ENCODE data around the gene ARL10. TPM values are rescaled to one million over a fixed set of nuclear protein-coding genes. Genes with fewer than 3 reads are reported as not detected.

ARL10 gene
- total and polyA plus RNA-seq, 3 experiments from 2014 or later: 2.1 to 14.0 (median 12.9) TPM

DNA sequence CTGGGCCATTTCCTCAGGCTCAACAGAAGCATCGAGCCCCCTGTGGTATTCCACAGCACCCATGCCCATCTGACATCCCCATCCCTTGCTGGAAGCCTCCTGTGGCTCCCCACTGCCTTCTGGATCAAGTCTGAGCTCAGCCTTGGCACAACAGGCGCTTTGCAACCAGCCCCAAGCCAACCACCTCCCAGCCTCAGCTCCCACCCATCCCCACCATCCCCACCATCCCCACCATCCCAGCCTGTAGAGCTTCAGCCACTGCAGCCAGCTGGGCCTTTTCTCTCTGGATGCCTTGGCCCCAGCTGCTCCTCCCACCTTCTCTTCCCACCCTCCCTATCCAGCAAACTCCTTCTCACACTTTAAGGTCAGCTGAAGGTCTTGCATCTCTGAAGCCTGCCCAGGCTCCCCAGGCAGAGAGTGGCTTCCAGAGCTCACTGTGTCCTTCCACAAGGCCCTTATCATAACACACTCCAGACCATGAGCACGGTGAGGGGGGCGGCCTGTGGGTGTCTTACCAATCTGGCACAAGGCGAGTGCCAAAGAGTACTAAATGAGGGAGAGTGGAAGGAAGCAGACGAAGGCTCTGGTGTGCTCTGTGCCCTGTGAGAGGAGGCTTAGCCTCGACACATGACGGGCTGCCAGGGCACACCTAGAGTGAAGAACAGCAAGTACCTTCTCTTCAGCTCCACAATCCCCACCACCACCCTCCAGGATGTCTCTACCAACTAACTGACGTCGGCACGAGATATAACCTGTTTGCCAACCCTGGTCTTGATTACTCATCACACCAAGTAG, 29.8 kb downstream of the ARL10 start:
- Histone ChIP-seq H3K36me3 (ENCODE audit: insufficient read depth, low read length) (no peaks in the 10 kb centered on the region), H3K4me3 (ENCODE audit: low read length) (no peak overlapping the region), H3K4me1 (ENCODE audit: insufficient read depth, low read length) (no peaks in the 10 kb centered on the region), H3K27me3 (ENCODE audit: insufficient read depth, low read length, poor library complexity, severe bottlenecking) (no peaks in the 10 kb centered on the region), H3K9me3 (ENCODE audit: low read length) (no peaks in the 10 kb centered on the region), H3K27ac (ENCODE audit: low read depth, low read length) (no peak overlapping the region)
- H3K9me3 Mint-ChIP-seq: no peaks in the 10 kb centered on the region
- H3K4me1 Mint-ChIP-seq: no peaks in the 10 kb centered on the region
- peak in 1 of 5 donors; percentile 28 for DNase-seq
- ChIA-PET CTCF (interaction anchor here (0.5 kb wide), 1 partner anchor 14 kb away, joined by 3 read pairs; no protein-coding TSS in a partner anchor), POLR2A (no interaction called here)
- H3K27ac Mint-ChIP-seq: no peak overlapping the region
- H3K27me3 Mint-ChIP-seq: no peaks in the 10 kb centered on the region
- H3K4me3 Mint-ChIP-seq: no peak overlapping the region
- H3K36me3 Mint-ChIP-seq: peaks cover 0 to 67% (median 10%) of the 10 kb centered on the region in 3 donors

DNA sequence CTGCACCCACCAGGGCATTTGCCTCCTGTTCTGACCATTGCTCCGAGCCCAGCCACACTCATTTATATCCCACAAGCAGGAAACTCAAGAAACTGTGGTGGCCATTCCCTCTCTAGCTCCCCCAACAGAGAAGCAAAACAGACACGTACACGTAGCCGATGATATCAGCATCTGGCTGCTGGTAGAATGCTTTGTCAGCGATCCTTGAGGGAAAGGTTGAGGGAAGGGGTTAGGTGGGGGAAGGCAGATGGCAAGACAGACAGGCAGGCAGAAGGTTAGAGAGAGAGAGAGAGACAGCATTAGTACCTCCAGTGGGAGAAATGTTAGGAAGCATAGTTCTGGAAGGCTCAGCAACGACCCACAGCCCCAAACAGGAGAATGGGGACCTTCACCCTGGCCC, 31.0 kb downstream of the ARL10 start:
- Mint-ChIP-seq H3K27me3 (no peaks in the 10 kb centered on the region), H3K9me3 (no peaks in the 10 kb centered on the region), H3K27ac (peak overlapping the region in 3 of 8 donors; percentile 8 to 70 (median 48)), H3K36me3 (peaks cover 0 to 67% (median 7%) of the 10 kb centered on the region in 3 donors), H3K4me1 (no peaks in the 10 kb centered on the region), H3K4me3 (no peak overlapping the region)
- DNase-seq: peak in 1 of 5 donors; percentile 14
- ChIA-PET POLR2A (no interaction called here), CTCF (no interaction called here)
- H3K9me3 ChIP-seq (ENCODE audit: low read length): no peaks in the 10 kb centered on the region
- no peaks in the 10 kb centered on the region for H3K4me1 ChIP-seq (ENCODE audit: insufficient read depth, low read length)
- H3K27ac ChIP-seq (ENCODE audit: low read depth, low read length): peak overlapping the region; percentile 24
- H3K4me3 ChIP-seq (ENCODE audit: low read length): no peak overlapping the region
- no peaks in the 10 kb centered on the region for H3K36me3 ChIP-seq (ENCODE audit: insufficient read depth, low read length)
- H3K27me3 ChIP-seq (ENCODE audit: insufficient read depth, low read length, poor library complexity, severe bottlenecking): no peaks in the 10 kb centered on the region

DNA sequence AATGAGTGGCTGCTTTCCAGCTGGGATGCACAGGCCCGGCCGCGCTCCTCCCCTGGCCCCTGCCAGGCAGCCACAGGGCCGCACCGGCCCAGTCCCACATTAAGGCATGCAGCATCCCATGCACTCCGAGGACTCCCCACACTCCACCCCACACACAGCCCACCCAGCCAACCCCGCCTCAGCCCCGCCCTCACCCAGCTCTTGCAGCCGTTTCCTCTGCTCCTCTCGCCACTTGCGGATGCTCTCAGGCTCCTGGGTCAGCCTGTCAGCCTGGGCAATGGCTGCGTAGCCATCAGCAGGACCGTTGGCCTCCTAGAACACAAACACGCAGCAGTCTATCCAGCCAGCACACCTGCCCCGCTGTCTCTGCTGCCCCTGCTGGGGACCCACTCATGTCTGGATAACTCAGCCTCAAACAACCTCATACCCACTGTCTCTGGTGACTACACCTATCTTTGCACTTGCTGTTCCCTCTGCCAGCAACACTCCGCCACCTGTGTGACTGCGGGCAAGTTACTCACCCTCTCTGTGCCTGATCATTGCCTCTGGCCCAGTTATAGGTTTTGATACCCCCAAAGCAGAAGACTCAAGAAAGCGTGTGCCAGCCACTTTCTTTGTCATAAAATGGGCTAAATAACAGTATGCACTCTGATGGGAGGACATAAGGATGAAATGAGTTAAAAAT, 32.6 kb downstream of the ARL10 start:
- Mint-ChIP-seq H3K27me3 (no peaks in the 10 kb centered on the region), H3K4me1 (peaks cover 0 to 4% (median 2%) of the 10 kb centered on the region in 3 donors), H3K4me3 (no peak overlapping the region), H3K9me3 (no peaks in the 10 kb centered on the region), H3K36me3 (peaks cover 0 to 64% (median 6%) of the 10 kb centered on the region in 3 donors), H3K27ac (peak overlapping the region in 3 of 8 donors; percentile 39 to 96 (median 55))
- Histone ChIP-seq H3K27ac (ENCODE audit: low read depth, low read length) (no peak overlapping the region), H3K36me3 (ENCODE audit: insufficient read depth, low read length) (no peaks in the 10 kb centered on the region), H3K4me1 (ENCODE audit: insufficient read depth, low read length) (no peaks in the 10 kb centered on the region), H3K9me3 (ENCODE audit: low read length) (no peaks in the 10 kb centered on the region), H3K27me3 (ENCODE audit: insufficient read depth, low read length, poor library complexity, severe bottlenecking) (no peaks in the 10 kb centered on the region), H3K4me3 (ENCODE audit: low read length) (no peak overlapping the region)
- DNase-seq: peak in 1 of 5 donors; percentile 27
- ChIA-PET POLR2A (no interaction called here), CTCF (interaction anchor here (1.2 kb wide), 1 partner anchor 9 kb away, joined by 3 read pairs; no protein-coding TSS in a partner anchor)

DNA sequence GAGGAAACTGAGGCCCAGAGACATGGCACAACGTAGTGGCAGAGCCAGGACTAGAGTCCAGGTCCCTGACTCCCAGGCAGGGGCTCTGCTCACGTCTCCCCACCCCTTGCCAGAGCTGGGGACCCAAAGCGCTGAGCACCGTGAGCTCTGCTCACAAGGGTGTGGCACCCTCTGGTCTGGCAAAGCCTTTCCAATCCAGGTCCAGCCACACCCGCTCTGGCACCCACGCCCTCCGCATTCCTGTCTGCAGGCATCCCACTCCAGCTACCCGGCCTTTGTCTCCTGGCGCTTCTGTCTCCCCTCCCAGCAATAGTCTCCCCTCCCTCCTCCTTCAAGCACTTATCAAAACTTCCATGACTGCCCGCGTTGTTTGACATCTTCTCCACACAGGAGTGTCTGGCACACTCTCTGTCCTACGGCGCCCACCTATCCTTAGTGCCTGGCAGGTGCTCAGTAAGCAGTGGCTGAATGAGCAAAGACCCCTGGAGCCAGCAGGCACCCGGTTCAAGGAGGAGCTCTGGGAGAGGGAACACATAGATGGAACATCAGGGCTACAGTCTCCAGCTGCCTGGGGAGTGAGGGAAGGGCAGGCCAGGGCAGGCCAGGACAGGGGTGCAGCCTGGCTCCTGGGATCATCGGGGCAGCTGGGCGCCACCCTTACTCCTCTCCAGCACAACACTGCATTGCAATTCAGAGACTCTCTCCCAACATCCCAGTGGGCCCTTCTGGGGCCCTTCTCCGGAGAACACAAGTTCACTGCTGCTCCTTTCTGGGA, 35.3 kb downstream of the ARL10 start:
- Histone ChIP-seq H3K9me3 (ENCODE audit: low read length) (no peaks in the 10 kb centered on the region), H3K4me3 (ENCODE audit: low read length) (no peak overlapping the region), H3K27me3 (ENCODE audit: insufficient read depth, low read length, poor library complexity, severe bottlenecking) (no peaks in the 10 kb centered on the region), H3K4me1 (ENCODE audit: insufficient read depth, low read length) (no peaks in the 10 kb centered on the region), H3K36me3 (ENCODE audit: insufficient read depth, low read length) (no peaks in the 10 kb centered on the region), H3K27ac (ENCODE audit: low read depth, low read length) (no peak overlapping the region)
- ChIA-PET CTCF (no interaction called here), POLR2A (no interaction called here)
- peak in 1 of 5 donors; percentile 36 for DNase-seq
- H3K9me3 Mint-ChIP-seq: no peaks in the 10 kb centered on the region
- H3K36me3 Mint-ChIP-seq: peaks cover 0 to 54% (median 6%) of the 10 kb centered on the region in 3 donors
- peaks cover 0 to 4% (median 2%) of the 10 kb centered on the region in 3 donors for H3K4me1 Mint-ChIP-seq
- peak overlapping the region in 1 of 7 donors; percentile 61 for H3K4me3 Mint-ChIP-seq
- H3K27ac Mint-ChIP-seq: peak overlapping the region in 1 of 8 donors; percentile 36
- no peaks in the 10 kb centered on the region for H3K27me3 Mint-ChIP-seq

DNA sequence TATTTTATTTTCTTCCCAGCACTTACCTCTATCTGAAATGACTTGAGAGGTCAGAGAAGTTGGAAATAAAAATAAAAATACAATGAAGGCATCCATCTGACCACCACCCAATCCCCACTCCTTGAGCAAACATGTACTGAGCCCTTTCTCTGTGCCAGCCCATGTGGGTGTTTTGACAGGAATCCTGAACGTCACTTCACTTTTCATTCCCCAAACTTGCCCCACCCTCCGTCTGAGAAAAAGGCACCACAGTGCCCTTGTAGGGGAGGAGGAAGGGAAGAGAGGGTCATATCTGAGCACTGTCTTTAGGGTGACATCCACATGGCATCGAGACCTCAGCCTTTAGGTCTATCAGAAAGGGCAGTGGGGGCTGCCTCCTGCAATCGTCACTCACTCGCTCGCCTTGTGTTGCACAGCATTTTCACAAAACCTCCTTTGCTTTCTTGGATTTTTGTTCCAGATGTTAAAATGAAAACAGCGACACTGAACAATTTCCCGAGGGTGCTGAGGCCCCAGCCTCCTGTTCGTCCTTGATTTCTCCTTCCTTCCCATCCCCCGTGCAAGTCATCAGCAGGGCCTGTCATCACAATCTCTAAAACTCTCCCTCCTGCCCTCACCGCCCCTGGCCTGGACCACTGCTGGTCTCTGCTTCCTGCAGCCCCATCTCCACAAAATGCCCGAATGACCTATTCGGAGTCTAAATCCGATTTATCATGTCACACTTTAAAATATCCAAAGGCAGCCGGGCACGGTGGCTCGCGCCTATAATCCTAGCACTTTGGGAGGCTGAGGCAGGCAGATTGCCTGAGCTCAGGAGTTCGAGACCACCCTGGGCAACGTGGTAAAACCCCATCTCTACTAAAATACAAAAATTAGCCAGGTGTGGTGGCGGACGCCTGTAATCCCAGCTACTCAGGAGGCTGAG, 36.3 kb downstream of the ARL10 start:
- H3K4me3 Mint-ChIP-seq: no peak overlapping the region
- Histone ChIP-seq H3K27me3 (ENCODE audit: insufficient read depth, low read length, poor library complexity, severe bottlenecking) (no peaks in the 10 kb centered on the region), H3K27ac (ENCODE audit: low read depth, low read length) (no peak overlapping the region), H3K4me3 (ENCODE audit: low read length) (no peak overlapping the region), H3K4me1 (ENCODE audit: insufficient read depth, low read length) (no peaks in the 10 kb centered on the region), H3K36me3 (ENCODE audit: insufficient read depth, low read length) (no peaks in the 10 kb centered on the region), H3K9me3 (ENCODE audit: low read length) (no peaks in the 10 kb centered on the region)
- ChIA-PET CTCF (no interaction called here), POLR2A (no interaction called here)
- H3K27ac Mint-ChIP-seq: peak overlapping the region in 2 of 8 donors; percentile 36 to 61
- H3K36me3 Mint-ChIP-seq: peaks cover 0 to 56% (median 7%) of the 10 kb centered on the region in 3 donors
- peaks cover 0 to 4% (median 2%) of the 10 kb centered on the region in 3 donors for H3K4me1 Mint-ChIP-seq
- no peak for DNase-seq
- H3K9me3 Mint-ChIP-seq: no peaks in the 10 kb centered on the region
- no peaks in the 10 kb centered on the region for H3K27me3 Mint-ChIP-seq

DNA sequence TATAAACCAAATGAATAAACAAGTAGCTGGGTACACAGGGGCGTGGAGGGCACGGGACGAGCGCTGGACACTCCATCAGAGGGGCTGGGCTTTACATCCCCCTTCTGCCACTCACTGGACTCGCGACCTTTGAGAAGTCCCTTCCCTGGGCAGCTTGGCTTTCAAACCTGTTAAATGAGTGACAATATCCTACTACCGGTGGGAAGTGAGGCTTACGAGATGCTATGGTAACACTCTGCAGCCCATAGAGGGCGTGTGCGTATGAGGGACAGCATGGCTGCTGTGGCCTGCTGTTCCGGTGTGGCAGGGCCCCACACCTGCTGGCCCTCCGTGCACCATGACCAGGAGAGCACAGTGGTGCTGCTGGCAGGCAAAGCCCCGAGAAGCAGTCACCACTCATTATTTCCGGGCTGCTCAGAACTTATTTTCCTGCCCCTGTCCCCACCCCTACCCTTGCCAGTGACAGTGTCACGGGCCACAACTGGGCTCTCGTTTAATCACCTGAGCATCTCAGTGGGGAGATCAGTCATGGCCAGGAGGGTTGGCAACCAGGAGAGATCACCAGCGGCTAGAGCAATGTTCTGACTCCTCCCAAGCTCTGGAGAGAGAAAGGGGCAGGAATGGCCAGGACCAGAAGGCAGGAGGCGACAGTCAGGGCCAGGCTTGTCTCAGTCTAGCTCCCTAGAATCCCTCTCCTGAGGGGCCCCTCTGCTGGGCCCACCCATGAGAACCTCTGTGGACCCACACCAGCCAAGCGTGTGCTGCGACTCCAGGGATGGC, 40.6 kb downstream of the ARL10 start:
- ChIA-PET POLR2A (no interaction called here), CTCF (interaction anchor here (0.9 to 1.6 kb wide), 3 partner anchors 8 to 42 kb away, joined by 3 read pairs; partner anchors contain the start of gene FAF2)
- no peak for DNase-seq

More for the DNA sequence above, 40.6 kb downstream of the ARL10 start:
- Mint-ChIP-seq H3K4me3 (no peak overlapping the region), H3K27me3 (no peaks in the 10 kb centered on the region), H3K36me3 (peaks cover 0 to 61% (median 6%) of the 10 kb centered on the region in 3 donors), H3K9me3 (no peaks in the 10 kb centered on the region), H3K4me1 (peaks cover under 1 to 10% (median 7%) of the 10 kb centered on the region in 3 donors), H3K27ac (peak overlapping the region in 2 of 8 donors; percentile 19 to 71)
- Histone ChIP-seq H3K4me1 (ENCODE audit: insufficient read depth, low read length) (no peaks in the 10 kb centered on the region), H3K36me3 (ENCODE audit: insufficient read depth, low read length) (peaks cover 3% of the 10 kb centered on the region), H3K9me3 (ENCODE audit: low read length) (no peaks in the 10 kb centered on the region), H3K27me3 (ENCODE audit: insufficient read depth, low read length, poor library complexity, severe bottlenecking) (no peaks in the 10 kb centered on the region), H3K4me3 (ENCODE audit: low read length) (no peak overlapping the region), H3K27ac (ENCODE audit: low read depth, low read length) (no peak overlapping the region)

All from CD8-positive, alpha-beta memory T cell (primary cell).